H9 (cell line): ENCODE data around the gene RNU6-9. TPM values are rescaled to one million over a fixed set of nuclear protein-coding genes. Genes with fewer than 3 reads are reported as not detected.
A peak's percentile ranks its signal among the peaks of the same experiment; 100 is the strongest.

Source experiments
- DNase-seq: peaks from one replicate; pipeline ENCODE4 v3.0.0-alpha.2; 2017
- H2AFZ ChIP-seq: one replicate; pipeline ENCODE4 v1.6.1; 2013; ENCODE audit warnings: mild to moderate bottlenecking, low read length, control low read depth, moderate library complexity
- H2AK5ac ChIP-seq: 2 replicates; pipeline ENCODE4 v1.6.1; 2013; ENCODE audit warnings: low read length, control low read depth, mixed read lengths; ENCODE audit not compliant: insufficient read length
- H2BK120ac ChIP-seq: one replicate; pipeline ENCODE4 v1.6.1; 2013; ENCODE audit warnings: low read depth, mild to moderate bottlenecking, low read length, control low read depth, inconsistent platforms; ENCODE audit not compliant: poor library complexity, severe bottlenecking
- H2BK12ac ChIP-seq: 2 replicates; pipeline ENCODE4 v1.6.1; 2013; ENCODE audit warnings: low read length, control low read depth, mixed read lengths, low read depth; ENCODE audit not compliant: insufficient read length
- H2BK15ac ChIP-seq: 2 replicates; pipeline ENCODE4 v1.6.1; 2013; ENCODE audit warnings: low read depth, low read length, control low read depth
- H2BK20ac ChIP-seq: one replicate; pipeline ENCODE4 v1.6.1; 2013; ENCODE audit warnings: low read depth, mild to moderate bottlenecking, low read length, control low read depth, inconsistent platforms; ENCODE audit not compliant: poor library complexity, severe bottlenecking
- H2BK5ac ChIP-seq: 2 replicates; pipeline ENCODE4 v1.6.1; 2013; ENCODE audit warnings: low read length, control low read depth, mixed read lengths; ENCODE audit not compliant: insufficient read length
- H3K14ac ChIP-seq: 2 replicates; pipeline ENCODE4 v1.6.1; 2013; ENCODE audit warnings: low read length, control low read depth; ENCODE audit not compliant: insufficient read depth
- H3K18ac ChIP-seq: 2 replicates; pipeline ENCODE4 v1.6.1; 2013; ENCODE audit warnings: low read depth, mild to moderate bottlenecking, mixed read lengths, low read length, control low read depth; ENCODE audit not compliant: insufficient read length
- H3K23ac ChIP-seq: 2 replicates; pipeline ENCODE4 v1.6.1; 2013; ENCODE audit warnings: low read length, control low read depth, mixed read lengths, low read depth; ENCODE audit not compliant: insufficient read length
- H3K23me2 ChIP-seq: 2 replicates; pipeline ENCODE4 v1.6.1; 2013; ENCODE audit warnings: low read depth, mild to moderate bottlenecking, mixed read lengths, low read length, control low read depth; ENCODE audit not compliant: insufficient read length, poor library complexity, severe bottlenecking
- H3K27ac ChIP-seq: 2 replicates; pipeline ENCODE4 v1.5.1; 2013; ENCODE audit warnings: low read length, control low read depth, mixed read lengths, low read depth; ENCODE audit not compliant: insufficient read length
- H3K27me3 ChIP-seq: 2 replicates; pipeline ENCODE4 v1.6.1; 2013; ENCODE audit warnings: low read length, control low read depth, inconsistent platforms; ENCODE audit not compliant: insufficient read depth
- H3K4ac ChIP-seq: 2 replicates; pipeline ENCODE4 v1.6.1; 2013; ENCODE audit warnings: low read depth, mild to moderate bottlenecking, control low read depth, inconsistent platforms, low read length, moderate library complexity
- H3K4me1 ChIP-seq: 2 replicates; pipeline ENCODE4 v1.6.1; 2013; ENCODE audit warnings: low read length, control low read depth, inconsistent platforms; ENCODE audit not compliant: insufficient read depth
- H3K4me2 ChIP-seq: 2 replicates; pipeline ENCODE4 v1.6.1; 2013; ENCODE audit warnings: low read length, control low read depth, mixed read lengths; ENCODE audit not compliant: insufficient read length, insufficient read depth
- H3K56ac ChIP-seq: 2 replicates; pipeline ENCODE4 v1.6.1; 2013; ENCODE audit warnings: low read depth, mild to moderate bottlenecking, mixed read lengths, low read length, control low read depth; ENCODE audit not compliant: insufficient read length
- H3K79me1 ChIP-seq: 2 replicates; pipeline ENCODE4 v1.6.1; 2013; ENCODE audit warnings: low read depth, mild to moderate bottlenecking, moderate library complexity, low read length, control low read depth, inconsistent platforms; ENCODE audit not compliant: insufficient read depth, poor library complexity, severe bottlenecking
- H3K79me2 ChIP-seq: 2 replicates; pipeline ENCODE4 v1.6.1; 2013; ENCODE audit warnings: low read length, control low read depth, inconsistent platforms; ENCODE audit not compliant: insufficient read depth
- H3K9ac ChIP-seq: 2 replicates; pipeline ENCODE4 v1.6.1; 2013; ENCODE audit warnings: low read length, control low read depth, mixed read lengths; ENCODE audit not compliant: insufficient read length; ENCODE audit errors: extremely low read depth
- H3K9me3 ChIP-seq: one replicate; pipeline ENCODE4 v1.6.1; 2013; ENCODE audit warnings: low read depth, low read length, inconsistent platforms; ENCODE audit not compliant: control insufficient read depth
- H3T11ph ChIP-seq: one replicate; pipeline ENCODE4 v1.6.1; 2013; ENCODE audit warnings: mild to moderate bottlenecking, low read length, control low read depth, inconsistent platforms
- H4K20me1 ChIP-seq: one replicate; pipeline ENCODE4 v1.6.1; 2013; ENCODE audit not compliant: control insufficient read depth, insufficient read length, insufficient read depth
- H4K5ac ChIP-seq: 2 replicates; pipeline ENCODE4 v1.6.1; 2013; ENCODE audit warnings: low read depth, mild to moderate bottlenecking, mixed read lengths, low read length, control low read depth; ENCODE audit not compliant: insufficient read length
- H4K8ac ChIP-seq: replicated peaks from 2 replicates; pipeline ENCODE4 v1.6.1; 2013; ENCODE audit warnings: low read length, control low read depth, mixed read lengths, low read depth; ENCODE audit not compliant: insufficient read length
- H4K91ac ChIP-seq: 2 replicates; pipeline ENCODE4 v1.6.1; 2013; ENCODE audit warnings: low read depth, mild to moderate bottlenecking, moderate library complexity, mixed read lengths, low read length, control low read depth; ENCODE audit not compliant: insufficient read length
- H3K27ac Mint-ChIP-seq, 3 experiments: 2 replicates in 2 of 3; 3 replicates in 1 of 3; pipeline ENCODE4 v1.8.0; 2020 to 2021; ENCODE audit warnings: mixed read lengths in 3 of 3, mild to moderate bottlenecking in 1 of 3, moderate library complexity in 1 of 3
- H3K27me3 Mint-ChIP-seq: 2 replicates; pipeline ENCODE4 v1.8.0; 2021; ENCODE audit warnings: low read depth, mild to moderate bottlenecking, moderate library complexity, mixed read lengths
- H3K36me3 Mint-ChIP-seq, 3 experiments: 2 replicates in 2 of 3; 3 replicates in 1 of 3; pipeline ENCODE4 v1.8.0; 2020 to 2021; ENCODE audit warnings: low read depth in 3 of 3, mixed read lengths in 3 of 3; ENCODE audit not compliant: insufficient read depth in 1 of 3
- H3K4me1 Mint-ChIP-seq, 2 experiments: 2 replicates each; pipeline ENCODE4 v1.8.0; 2020; ENCODE audit warnings: mixed read lengths in 2 of 2
- H3K4me3 Mint-ChIP-seq, 2 experiments: 2 replicates in 1 of 2; 3 replicates in 1 of 2; pipeline ENCODE4 v1.8.0; 2020 to 2021; ENCODE audit warnings: mild to moderate bottlenecking in 2 of 2, mixed read lengths in 2 of 2, moderate library complexity in 1 of 2
- H3K9me3 Mint-ChIP-seq, 2 experiments: 2 replicates in 1 of 2; 3 replicates in 1 of 2; pipeline ENCODE4 v1.8.0; 2020; ENCODE audit warnings: mild to moderate bottlenecking in 2 of 2, mixed read lengths in 2 of 2, moderate library complexity in 1 of 2
- CTCF ChIP-seq: fragments of 200-600 bp; sonication (generic); conservative IDR thresholded peaks from 3 replicates; pipeline ENCODE4 v1.8.0; 2021; ENCODE audit warnings: antibody characterized with exemption, mild to moderate bottlenecking
- WGBS: extraction: QIAGEN DNeasy Blood & Tissue Kit; methylation state at CpG from one replicate; pipeline ENCODE4 v1.1.7; 2013; ENCODE audit warnings: missing lambda C conversion rate, low lambda C conversion rate, mixed read lengths; ENCODE audit not compliant: insufficient read length; ENCODE audit errors: extremely low coverage; 5-methylcytosine and 5-hydroxymethylcytosine counted together
- total RNA-seq: library from RNA; stranded (reverse); gene quantifications from 2 replicates; pipeline ENCODE4 v1.2.1, GENCODE V29; 2021

The RNU6-9 gene
- total RNA-seq, 1 experiment from 2014 or later = not detected

GRCh38 chr19:941292-942132 is 48.2 kb downstream of the RNU6-9 start:
- no peaks in the 10 kb centered on the region for H3K9me3 Mint-ChIP-seq
- Histone ChIP-seq H3K79me1 (no peaks in the 10 kb centered on the region), H2AFZ (no peak overlapping the region), H3K9ac (no peak overlapping the region), H4K5ac (no peak overlapping the region), H4K91ac (no peak overlapping the region), H2BK12ac (no peak overlapping the region), H2BK15ac (no peak overlapping the region), H2BK20ac (no peak overlapping the region), H3K18ac (no peak overlapping the region), H3K27me3 (no peaks in the 10 kb centered on the region), H4K8ac (no peak overlapping the region), H3K4me2 (no peak overlapping the region), H3K4me1 (no peaks in the 10 kb centered on the region), H3K56ac (no peak overlapping the region), H2BK5ac (no peak overlapping the region), H3K23ac (no peak overlapping the region), H3K27ac (no peak overlapping the region), H2BK120ac (no peak overlapping the region), H3K14ac (no peak overlapping the region), H3T11ph (no peak overlapping the region), H2AK5ac (no peak overlapping the region), H4K20me1 (peaks cover 8% of the 10 kb centered on the region), H3K4ac (no peak overlapping the region), H3K79me2 (peaks cover 7% of the 10 kb centered on the region; the same call in 1 of the 2 replicates), H3K9me3 (no peaks in the 10 kb centered on the region), H3K23me2 (no peaks in the 10 kb centered on the region)
- H3K27me3 Mint-ChIP-seq = no peaks in the 10 kb centered on the region; the same call in 1 of the 2 replicates
- H3K4me1 Mint-ChIP-seq = 0 out of 4 replicates have a peak, but pooled peaks cover 0 to 3% of the 10 kb centered on the region in 2 experiments
- DNase-seq = no peak
- no peak overlapping the region; a peak in 1 of 5 replicates for H3K4me3 Mint-ChIP-seq
- H3K36me3 Mint-ChIP-seq = peaks cover 19 to 47% (median 44%) of the 10 kb centered on the region in 3 experiments; a peak in 6 of 7 replicates
- peak overlapping the region in 2 of 3 experiments; percentile 50 to 68; a peak in 5 of 7 replicates for H3K27ac Mint-ChIP-seq
- WGBS = no CpG with 5 or more reads among the region's 45 CpGs
- TF ChIP-seq CTCF = no peak
